HG03469 (cell line): Measurements from ENCODE around the gene AGAP2.
"Not testable (repeated sequence)": the region's sequence is repeated elsewhere in the genome, so short reads cannot be mapped to it uniquely, and the experiment has no call there.

Experiments
- ATAC-seq: cut with Tn5 transposase; IDR thresholded peaks from one replicate; pipeline ENCODE4 v1.9.1; 2021; ENCODE audit warnings: mild to moderate bottlenecking, moderate library complexity, moderate number of reproducible peaks; ENCODE audit not compliant: unreplicated experiment

The AGAP2 gene

DNA sequence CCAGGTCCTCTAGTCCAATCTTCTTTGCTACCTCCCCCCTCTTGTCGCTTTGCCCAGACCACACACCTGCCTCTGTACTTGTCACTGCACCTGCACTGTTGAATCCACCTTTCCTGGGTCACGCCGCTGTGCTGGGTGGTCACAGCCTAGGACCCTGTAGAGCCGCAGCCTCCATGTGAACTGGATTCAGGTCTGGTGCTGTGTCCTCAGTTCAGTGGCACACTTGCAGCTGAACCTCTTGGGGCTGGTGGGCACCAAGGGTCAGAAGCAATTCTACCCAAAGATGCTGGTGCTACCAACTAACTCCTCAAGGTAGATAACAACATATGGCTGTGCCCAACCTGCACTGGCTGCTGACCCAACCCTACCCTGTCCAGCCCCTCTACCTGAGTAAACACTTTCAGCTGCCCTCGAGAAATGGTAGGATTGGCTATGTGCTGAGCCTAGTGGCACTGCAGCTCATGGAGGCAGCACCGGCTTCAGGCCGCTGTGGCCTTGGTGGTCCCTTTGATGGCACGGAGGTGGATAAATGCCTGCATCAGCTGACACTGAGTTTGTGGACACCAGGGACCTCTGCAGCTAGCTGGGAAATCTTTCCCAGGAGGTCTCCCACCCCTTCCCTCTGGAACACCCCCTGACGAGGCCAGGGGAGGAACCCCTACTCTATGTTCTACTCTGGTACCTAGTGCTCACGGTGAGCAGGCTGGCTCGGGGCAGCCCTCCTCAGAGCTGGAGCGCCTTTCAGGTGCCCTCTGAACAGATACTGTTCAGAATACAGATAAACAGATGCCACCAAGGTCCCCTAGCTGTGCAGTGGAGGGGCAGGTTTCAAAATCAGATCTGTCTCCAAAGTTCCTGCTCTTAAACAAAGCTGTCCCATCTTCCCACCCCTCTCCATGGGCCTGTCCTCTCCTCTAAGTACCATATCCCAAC is 14.3 kb downstream of the AGAP2 start:
- ATAC-seq = no peak

- no peak for ATAC-seq
Measured at GRCh38 chr12:57723630-57723962, 14.9 kb downstream of the AGAP2 start.

GRCh38 chr12:57722716-57723629 is 15.6 kb downstream of the AGAP2 start:
- ATAC-seq = no peak

DNA sequence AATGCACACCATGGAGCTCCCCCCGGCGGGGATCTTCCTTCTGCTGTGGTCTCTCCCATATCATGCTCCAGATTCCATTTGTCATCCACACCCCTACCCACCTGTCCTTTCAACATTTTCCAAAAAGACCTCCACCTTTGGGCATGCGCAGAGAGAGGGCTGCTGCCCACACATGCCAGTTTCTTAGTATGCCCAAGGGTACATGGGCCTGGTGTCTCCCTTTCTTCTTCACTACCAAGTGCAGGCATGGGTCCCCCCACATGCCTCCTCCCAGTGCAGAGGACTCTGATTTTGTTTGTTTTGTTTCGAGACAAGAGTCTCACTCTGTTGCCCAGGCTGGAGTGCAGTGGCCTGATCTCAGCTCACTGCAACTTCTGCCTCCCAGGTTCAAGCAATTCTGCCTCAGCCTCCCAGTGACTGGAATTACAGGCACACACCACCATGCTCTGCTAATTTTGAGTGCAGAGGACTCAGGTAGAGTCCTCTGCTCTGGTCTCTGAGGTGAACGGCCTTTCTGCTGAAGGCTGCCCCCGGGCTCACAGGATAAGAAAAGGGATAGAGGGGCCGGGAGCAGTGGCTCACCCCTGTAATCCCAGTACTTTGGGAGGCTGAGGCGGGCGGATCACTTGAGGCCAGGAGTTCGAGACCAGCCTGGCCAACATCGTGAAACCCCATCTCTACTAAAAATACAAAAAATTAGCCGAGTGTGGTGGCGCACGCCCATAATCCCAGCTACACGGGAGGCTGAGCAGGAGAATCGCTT is 16.5 kb downstream of the AGAP2 start:
- not testable (repeated sequence) for ATAC-seq

- no peak for ATAC-seq
Measured at GRCh38 chr12:57720606-57721595, 17.6 kb downstream of the AGAP2 start.

- ATAC-seq = no peak
Measured at GRCh38 chr12:57719777-57720605, 18.6 kb downstream of the AGAP2 start.

DNA sequence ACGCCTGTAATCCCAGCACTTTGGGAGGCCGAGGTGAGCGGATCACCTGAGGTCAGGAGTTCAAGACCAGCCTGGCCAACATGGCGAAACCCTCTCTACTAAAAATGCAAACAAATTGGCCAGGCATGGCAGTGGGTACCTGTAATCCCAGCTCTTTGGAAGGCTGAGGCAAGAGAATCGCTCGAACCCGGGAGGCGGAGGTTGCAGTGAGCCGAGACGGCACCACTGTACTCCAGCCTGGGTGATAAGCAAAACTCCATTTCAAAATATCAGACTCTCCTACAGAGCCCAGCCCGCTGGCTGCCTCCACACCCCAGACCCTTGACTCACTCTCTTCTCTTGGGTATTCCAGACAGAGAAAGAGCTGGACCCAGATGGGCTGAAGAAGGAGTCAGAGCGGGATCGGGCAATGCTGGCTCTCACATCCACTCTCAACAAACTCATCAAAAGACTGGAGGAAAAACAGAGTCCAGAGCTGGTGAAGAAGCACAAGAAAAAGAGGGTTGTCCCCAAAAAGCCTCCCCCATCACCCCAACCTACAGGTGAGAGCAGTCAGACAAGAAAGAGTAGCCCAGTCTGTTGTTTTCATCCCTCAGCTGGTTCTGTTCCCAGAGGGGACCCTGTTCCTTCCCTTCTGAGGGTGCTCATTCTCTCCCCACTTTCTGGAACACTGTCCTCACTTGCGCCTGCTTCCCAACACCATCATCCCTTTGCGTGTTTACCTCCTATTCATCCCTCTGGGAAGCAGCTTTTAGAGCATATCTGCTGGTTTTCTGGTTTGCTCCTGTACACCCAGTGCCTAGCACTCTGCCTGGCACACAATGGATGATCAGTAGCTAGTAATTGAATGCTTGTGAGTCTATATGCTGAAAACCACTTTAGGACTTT is 19.7 kb downstream of the AGAP2 start:
- no peak for ATAC-seq

DNA sequence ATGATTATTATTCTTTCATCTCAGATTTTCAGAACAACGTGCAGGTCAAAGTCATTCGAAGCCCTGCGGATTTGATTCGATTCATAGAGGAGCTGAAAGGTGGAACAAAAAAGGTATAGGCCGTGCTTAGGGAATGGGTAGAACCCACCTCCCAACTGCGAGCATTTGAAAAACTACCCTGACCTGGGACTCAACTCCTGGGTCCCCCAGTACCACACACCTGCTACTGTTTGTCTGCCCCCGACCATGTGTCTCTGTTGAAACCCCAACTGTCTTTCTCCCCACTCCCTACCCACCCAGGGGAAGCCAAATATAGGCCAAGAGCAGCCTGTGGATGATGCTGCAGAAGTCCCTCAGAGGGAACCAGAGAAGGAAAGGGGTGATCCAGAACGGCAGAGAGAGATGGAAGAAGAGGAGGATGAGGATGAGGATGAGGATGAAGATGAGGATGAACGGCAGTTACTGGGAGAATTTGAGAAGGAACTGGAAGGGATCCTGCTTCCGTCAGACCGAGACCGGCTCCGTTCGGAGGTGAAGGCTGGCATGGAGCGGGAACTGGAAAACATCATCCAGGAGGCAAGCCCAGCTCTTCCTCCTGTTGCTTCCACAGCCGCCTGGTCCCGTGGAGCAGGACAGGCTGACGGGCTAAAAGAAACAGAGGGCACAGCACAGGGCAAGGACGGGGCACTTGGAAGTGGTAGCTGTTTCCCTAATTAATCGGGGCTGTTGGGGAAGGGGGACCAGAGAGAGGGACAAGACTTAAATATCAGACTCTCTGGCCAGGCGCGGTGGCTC is 20.5 kb downstream of the AGAP2 start:
- ATAC-seq = no peak

- no peak for ATAC-seq
Measured at GRCh38 chr12:57717131-57717530, 21.4 kb downstream of the AGAP2 start.

- ATAC-seq = no peak
Measured at GRCh38 chr12:57716305-57716704, 22.2 kb downstream of the AGAP2 start.

GRCh38 chr12:57715786-57716185 is 22.8 kb downstream of the AGAP2 start:
- ATAC-seq = no peak

DNA sequence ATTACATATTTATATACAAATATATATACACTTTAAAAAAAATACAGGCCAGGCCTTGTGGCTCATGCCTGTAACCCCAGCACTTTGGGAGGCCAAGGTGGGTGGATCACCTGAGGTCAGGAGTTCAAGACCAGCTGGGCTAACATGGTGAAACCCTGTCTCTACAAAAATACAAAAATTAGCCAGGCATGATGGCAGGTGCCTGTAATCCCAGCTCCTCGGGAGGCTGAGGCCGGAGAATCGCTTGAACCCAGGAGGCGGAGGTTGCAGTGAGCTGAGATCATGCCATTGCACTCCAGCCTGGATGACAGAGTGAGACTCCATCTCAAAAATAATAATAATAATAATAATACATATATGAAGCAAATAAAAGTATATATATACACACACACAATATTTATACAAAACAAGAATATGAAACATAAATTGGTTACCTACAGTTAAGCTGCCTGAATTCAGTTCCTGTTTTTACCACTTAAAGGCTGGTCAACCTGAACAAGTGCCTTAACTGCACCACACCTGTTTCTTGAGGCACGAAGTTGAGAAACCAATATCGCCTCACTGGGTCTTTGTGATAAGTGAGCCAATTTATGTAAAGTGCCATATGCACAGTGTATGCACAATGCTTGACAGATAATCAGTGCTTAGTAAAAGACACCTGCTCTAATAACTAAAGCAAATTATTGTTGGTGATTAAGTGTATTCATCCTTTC is 23.4 kb downstream of the AGAP2 start:
- not testable (repeated sequence) for ATAC-seq

- no peak for ATAC-seq
Measured at GRCh38 chr12:57713209-57713608, 25.3 kb downstream of the AGAP2 start.

- ATAC-seq = no peak
Measured at GRCh38 chr12:57712701-57713100, 25.8 kb downstream of the AGAP2 start.

GRCh38 chr12:57708296-57708695 is 30.2 kb downstream of the AGAP2 start:
- no peak for ATAC-seq

GRCh38 chr12:57707250-57707649 is 31.3 kb downstream of the AGAP2 start:
- no peak for ATAC-seq

- no peak for ATAC-seq
Measured at GRCh38 chr12:57700317-57700716, 38.2 kb downstream of the AGAP2 start.
